ENCODE measurements around the gene PACSIN2. TPM values are rescaled to one million over a fixed set of nuclear protein-coding genes. Genes with fewer than 3 reads are reported as not detected.
A peak's percentile ranks its signal among the peaks of the same experiment; 100 is the strongest.

The PACSIN2 gene
- total and polyA plus RNA-seq, 2 of the 13 experiments (the other 11 are each of a cell fraction or from before 2014, with no cell fraction given): 54.1 to 68.8 TPM

- TF ChIP-seq, protein P1, sequence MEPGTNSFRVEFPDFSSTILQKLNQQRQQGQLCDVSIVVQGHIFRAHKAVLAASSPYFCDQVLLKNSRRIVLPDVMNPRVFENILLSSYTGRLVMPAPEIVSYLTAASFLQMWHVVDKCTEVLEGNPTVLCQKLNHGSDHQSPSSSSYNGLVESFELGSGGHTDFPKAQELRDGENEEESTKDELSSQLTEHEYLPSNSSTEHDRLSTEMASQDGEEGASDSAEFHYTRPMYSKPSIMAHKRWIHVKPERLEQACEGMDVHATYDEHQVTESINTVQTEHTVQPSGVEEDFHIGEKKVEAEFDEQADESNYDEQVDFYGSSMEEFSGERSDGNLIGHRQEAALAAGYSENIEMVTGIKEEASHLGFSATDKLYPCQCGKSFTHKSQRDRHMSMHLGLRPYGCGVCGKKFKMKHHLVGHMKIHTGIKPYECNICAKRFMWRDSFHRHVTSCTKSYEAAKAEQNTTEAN (CRISPR knock-in tag; conservative IDR thresholded peaks at IDR 0.05): peak; percentile 69; the same call in 1 of the 2 replicates
- peak; percentile 67 for TF ChIP-seq SKI (IDR thresholded peaks at IDR 0.05; ENCODE audit: partially characterized antibody)
- no peak for TF ChIP-seq ZNF891 (CRISPR knock-in tag; IDR thresholded peaks at IDR 0.05)
- peak; percentile 78 for TF ChIP-seq SKIL (CRISPR knock-in tag; IDR thresholded peaks at IDR 0.05; ENCODE audit: borderline replicate concordance)
- TF ChIP-seq ZFAT (CRISPR knock-in tag; conservative IDR thresholded peaks at IDR 0.05): no peak
- 0 out of 2 replicates have a peak, but pooled peaks have one; percentile 31 for TF ChIP-seq PBX3 (CRISPR knock-in tag; IDR thresholded peaks at IDR 0.05; ENCODE audit: borderline replicate concordance)
- no peak for TF ChIP-seq PRMT3 (CRISPR knock-in tag; IDR thresholded peaks at IDR 0.05; ENCODE audit: borderline replicate concordance, low read depth)
- no peak for TF ChIP-seq ZNF615 (CRISPR knock-in tag; IDR thresholded peaks at IDR 0.05; ENCODE audit: borderline replicate concordance)
- TF ChIP-seq KAT7 (CRISPR knock-in tag; IDR thresholded peaks at IDR 0.05; ENCODE audit: borderline replicate concordance): peak; percentile 92
- TF ChIP-seq ZNF576 (CRISPR knock-in tag; IDR thresholded peaks at IDR 0.05): no peak
- no peak for TF ChIP-seq U2AF2 (IDR thresholded peaks at IDR 0.05; ENCODE audit: low read depth, low read length)
- TF ChIP-seq ZNF512B (CRISPR knock-in tag; IDR thresholded peaks at IDR 0.05; ENCODE audit: borderline replicate concordance): no peak
- no peak for TF ChIP-seq CENPX (CRISPR knock-in tag; IDR thresholded peaks at IDR 0.05)
- no peak for TF ChIP-seq ZNF761 (CRISPR knock-in tag; conservative IDR thresholded peaks at IDR 0.05)
- TF ChIP-seq ISL2 (CRISPR knock-in tag; IDR thresholded peaks at IDR 0.05): peak; percentile 74; the same call in 1 of the 2 replicates
- TF ChIP-seq CCAR2 (optimal IDR thresholded peaks at IDR 0.05; ENCODE audit: low read depth, low read length): no peak
- TF ChIP-seq SMARCE1 (IDR thresholded peaks at IDR 0.05; ENCODE audit: borderline replicate concordance): no peak
These were observed 55.1 kb downstream of the PACSIN2 start (continued) for GRCh38 chr22:42959576-42960509.
